HG02840 (cell line): ENCODE results near the gene PSORS1C2.
A peak's percentile ranks its signal among the peaks of the same experiment; 100 is the strongest.
"Not testable (repeated sequence)": the region's sequence is repeated elsewhere in the genome, so short reads cannot be mapped to it uniquely, and the experiment has no call there.

ENCODE experiments used
- ATAC-seq: cut with Tn5 transposase; IDR thresholded peaks from one replicate; pipeline ENCODE4 v1.9.1; 2021; ENCODE audit warnings: mild to moderate bottlenecking, moderate library complexity, moderate number of reproducible peaks; ENCODE audit not compliant: unreplicated experiment, low FRiP score

PSORS1C2 gene

GRCh38 chr6:31168606-31169005, 29.7 kb upstream of the PSORS1C2 start:
- no peak for ATAC-seq

- no peak for ATAC-seq
Observed at GRCh38 chr6:31165986-31166385, 27.1 kb upstream of the PSORS1C2 start.

- ATAC-seq: peak; percentile 56
Observed at GRCh38 chr6:31165064-31165832, 26.4 kb upstream of the PSORS1C2 start.

GRCh38 chr6:31164475-31165063, 25.7 kb upstream of the PSORS1C2 start:
- ATAC-seq: not testable (repeated sequence)

GRCh38 chr6:31163922-31164321, 25.1 kb upstream of the PSORS1C2 start:
- no peak for ATAC-seq

GRCh38 chr6:31162463-31163165, 23.7 kb upstream of the PSORS1C2 start:
- ATAC-seq: no peak

- no peak for ATAC-seq
Observed at GRCh38 chr6:31161216-31162126, 22.6 kb upstream of the PSORS1C2 start.

GRCh38 chr6:31158863-31159855, 20.3 kb upstream of the PSORS1C2 start:
- ATAC-seq: no peak

GRCh38 chr6:31158140-31158862, 19.4 kb upstream of the PSORS1C2 start, which contains the start of gene TCF19:
TSS of gene TCF19 (plus strand) at chr6:31158589. CDS start at chr6:31159470, 881 bp downstream.
- ATAC-seq: peak; percentile 87

- ATAC-seq: no peak
Observed at GRCh38 chr6:31157513-31158139, 18.8 kb upstream of the PSORS1C2 start, which contains the start of gene CCHCR1. TSS of gene CCHCR1 (minus strand) at chr6:31157802. CDS start at chr6:31157600, 202 bp downstream.

- no peak for ATAC-seq
Observed at GRCh38 chr6:31156641-31157040, 17.8 kb upstream of the PSORS1C2 start.

GRCh38 chr6:31154436-31154835, 15.6 kb upstream of the PSORS1C2 start:
- ATAC-seq: no peak

- no peak for ATAC-seq
Observed at GRCh38 chr6:31152781-31153180, 13.9 kb upstream of the PSORS1C2 start.

- no peak for ATAC-seq
Observed at GRCh38 chr6:31149827-31150447, 11.1 kb upstream of the PSORS1C2 start.

- no peak for ATAC-seq
Observed at GRCh38 chr6:31145386-31145785, 6.5 kb upstream of the PSORS1C2 start.

GRCh38 chr6:31144970-31145340, 6.1 kb upstream of the PSORS1C2 start:
- ATAC-seq: no peak

- no peak for ATAC-seq
Observed at GRCh38 chr6:31144296-31144969, 5.6 kb upstream of the PSORS1C2 start.
